Lower leg skin (tissue), 3 donors: ENCODE measurements around the gene IVD.

Experiments
- POLR2A ChIP-seq, 2 donors: fragments of 450-650 bp; IDR thresholded peaks; one replicate each; pipeline ENCODE4 v1.6.1; 2016 to 2017; ENCODE audit warnings: antibody characterized with exemption in 2 of 2, mild to moderate bottlenecking in 1 of 2, moderate library complexity in 1 of 2
- TF ChIP-seq, protein P1 (sequence below), 3 donors: fragments of 450-650 bp; IDR thresholded peaks; one replicate each; pipeline ENCODE4 v1.5.1; 2016; ENCODE audit warnings: antibody characterized with exemption in 3 of 3, mild to moderate bottlenecking in 3 of 3, moderate library complexity in 2 of 3

DNA sequence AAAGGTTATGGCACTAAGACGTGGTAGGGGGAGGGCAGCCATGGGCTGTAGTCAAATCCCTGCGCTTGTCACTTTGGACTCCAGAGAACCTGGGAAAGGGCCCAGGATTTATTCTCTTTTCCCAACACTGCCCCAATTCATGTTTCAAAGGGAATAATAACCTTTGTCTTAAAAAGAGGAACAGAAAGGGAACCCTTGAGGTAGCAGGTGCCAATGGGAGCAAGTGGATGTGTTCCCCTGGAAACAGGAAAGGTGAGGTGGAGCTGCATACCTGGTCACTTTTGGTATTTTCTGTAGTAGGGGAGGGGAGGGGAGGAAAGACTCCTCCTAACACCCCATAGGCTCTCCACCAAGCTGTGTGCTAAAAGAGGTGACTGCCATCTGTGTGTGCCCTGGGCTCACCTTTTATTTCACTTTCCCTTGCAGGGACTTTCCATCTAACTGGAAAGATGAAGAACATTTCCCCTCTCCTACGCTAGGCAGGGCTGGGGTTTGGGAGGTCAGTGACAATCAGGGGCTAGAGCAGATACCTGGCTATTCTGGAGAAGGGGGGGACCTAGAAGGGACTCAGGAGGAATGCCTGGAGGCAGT is 59.1 kb downstream of the IVD start:
- no peak for TF ChIP-seq POLR2A (IDR thresholded peaks at IDR 0.05)
- TF ChIP-seq, protein P1, sequence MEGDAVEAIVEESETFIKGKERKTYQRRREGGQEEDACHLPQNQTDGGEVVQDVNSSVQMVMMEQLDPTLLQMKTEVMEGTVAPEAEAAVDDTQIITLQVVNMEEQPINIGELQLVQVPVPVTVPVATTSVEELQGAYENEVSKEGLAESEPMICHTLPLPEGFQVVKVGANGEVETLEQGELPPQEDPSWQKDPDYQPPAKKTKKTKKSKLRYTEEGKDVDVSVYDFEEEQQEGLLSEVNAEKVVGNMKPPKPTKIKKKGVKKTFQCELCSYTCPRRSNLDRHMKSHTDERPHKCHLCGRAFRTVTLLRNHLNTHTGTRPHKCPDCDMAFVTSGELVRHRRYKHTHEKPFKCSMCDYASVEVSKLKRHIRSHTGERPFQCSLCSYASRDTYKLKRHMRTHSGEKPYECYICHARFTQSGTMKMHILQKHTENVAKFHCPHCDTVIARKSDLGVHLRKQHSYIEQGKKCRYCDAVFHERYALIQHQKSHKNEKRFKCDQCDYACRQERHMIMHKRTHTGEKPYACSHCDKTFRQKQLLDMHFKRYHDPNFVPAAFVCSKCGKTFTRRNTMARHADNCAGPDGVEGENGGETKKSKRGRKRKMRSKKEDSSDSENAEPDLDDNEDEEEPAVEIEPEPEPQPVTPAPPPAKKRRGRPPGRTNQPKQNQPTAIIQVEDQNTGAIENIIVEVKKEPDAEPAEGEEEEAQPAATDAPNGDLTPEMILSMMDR (IDR thresholded peaks at IDR 0.05) = no peak
